HL-60 (cell line): ENCODE measurements around the gene DGKI.

Source experiments
- GABPA ChIP-seq: IDR thresholded peaks from 2 replicates; pipeline ENCODE4 v1.6.1; 2012; ENCODE audit warnings: low read depth
- POLR2AphosphoS5 ChIP-seq: IDR thresholded peaks from 2 replicates; pipeline ENCODE4 v1.6.1; 2012; ENCODE audit warnings: low read depth
- TF ChIP-seq, protein P1 (sequence below): IDR thresholded peaks from one replicate; pipeline ENCODE4 v1.5.1; 2011; ENCODE audit warnings: low read length, control low read depth, inconsistent platforms; ENCODE audit not compliant: insufficient read depth
- TF ChIP-seq, protein P2 (sequence below): IDR thresholded peaks from 2 replicates; pipeline ENCODE4 v1.6.1; 2012; ENCODE audit warnings: low read depth; ENCODE audit not compliant: insufficient replicate concordance

DNA sequence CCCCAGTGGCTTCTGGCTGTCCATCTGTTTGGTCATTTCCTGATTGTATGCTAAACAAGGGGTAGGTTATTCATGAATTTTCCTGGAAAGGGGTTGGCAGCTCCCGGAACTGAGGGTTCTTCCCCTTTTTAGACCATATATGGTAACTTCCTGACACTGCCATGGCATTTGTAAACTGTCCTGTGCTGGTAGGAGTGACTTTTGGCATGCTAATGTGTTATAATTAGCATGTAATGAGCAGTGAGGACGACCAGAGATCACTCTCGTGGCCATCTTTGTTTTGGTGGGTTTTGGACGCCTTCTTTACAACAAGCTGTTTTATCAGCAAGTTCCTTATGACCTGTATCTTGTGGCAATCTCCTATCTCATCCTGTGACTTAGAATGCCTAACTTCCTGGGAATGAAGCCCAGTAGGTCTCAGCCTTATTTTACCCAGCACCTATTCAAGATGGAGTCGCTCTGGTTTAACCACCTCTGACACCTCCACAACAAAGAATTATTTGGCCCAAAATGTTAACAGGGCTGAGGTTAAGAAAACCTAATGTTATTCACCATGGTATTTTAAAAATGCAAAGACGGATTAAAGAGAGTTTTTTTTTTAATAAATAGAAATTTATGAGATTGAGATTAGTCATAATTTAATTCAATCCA lies 500.9 kb downstream of the DGKI start:
- TF ChIP-seq GABPA (no peak), POLR2AphosphoS5 (no peak)
- TF ChIP-seq, protein P1, sequence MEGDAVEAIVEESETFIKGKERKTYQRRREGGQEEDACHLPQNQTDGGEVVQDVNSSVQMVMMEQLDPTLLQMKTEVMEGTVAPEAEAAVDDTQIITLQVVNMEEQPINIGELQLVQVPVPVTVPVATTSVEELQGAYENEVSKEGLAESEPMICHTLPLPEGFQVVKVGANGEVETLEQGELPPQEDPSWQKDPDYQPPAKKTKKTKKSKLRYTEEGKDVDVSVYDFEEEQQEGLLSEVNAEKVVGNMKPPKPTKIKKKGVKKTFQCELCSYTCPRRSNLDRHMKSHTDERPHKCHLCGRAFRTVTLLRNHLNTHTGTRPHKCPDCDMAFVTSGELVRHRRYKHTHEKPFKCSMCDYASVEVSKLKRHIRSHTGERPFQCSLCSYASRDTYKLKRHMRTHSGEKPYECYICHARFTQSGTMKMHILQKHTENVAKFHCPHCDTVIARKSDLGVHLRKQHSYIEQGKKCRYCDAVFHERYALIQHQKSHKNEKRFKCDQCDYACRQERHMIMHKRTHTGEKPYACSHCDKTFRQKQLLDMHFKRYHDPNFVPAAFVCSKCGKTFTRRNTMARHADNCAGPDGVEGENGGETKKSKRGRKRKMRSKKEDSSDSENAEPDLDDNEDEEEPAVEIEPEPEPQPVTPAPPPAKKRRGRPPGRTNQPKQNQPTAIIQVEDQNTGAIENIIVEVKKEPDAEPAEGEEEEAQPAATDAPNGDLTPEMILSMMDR, result no peak
- TF ChIP-seq, protein P2, sequence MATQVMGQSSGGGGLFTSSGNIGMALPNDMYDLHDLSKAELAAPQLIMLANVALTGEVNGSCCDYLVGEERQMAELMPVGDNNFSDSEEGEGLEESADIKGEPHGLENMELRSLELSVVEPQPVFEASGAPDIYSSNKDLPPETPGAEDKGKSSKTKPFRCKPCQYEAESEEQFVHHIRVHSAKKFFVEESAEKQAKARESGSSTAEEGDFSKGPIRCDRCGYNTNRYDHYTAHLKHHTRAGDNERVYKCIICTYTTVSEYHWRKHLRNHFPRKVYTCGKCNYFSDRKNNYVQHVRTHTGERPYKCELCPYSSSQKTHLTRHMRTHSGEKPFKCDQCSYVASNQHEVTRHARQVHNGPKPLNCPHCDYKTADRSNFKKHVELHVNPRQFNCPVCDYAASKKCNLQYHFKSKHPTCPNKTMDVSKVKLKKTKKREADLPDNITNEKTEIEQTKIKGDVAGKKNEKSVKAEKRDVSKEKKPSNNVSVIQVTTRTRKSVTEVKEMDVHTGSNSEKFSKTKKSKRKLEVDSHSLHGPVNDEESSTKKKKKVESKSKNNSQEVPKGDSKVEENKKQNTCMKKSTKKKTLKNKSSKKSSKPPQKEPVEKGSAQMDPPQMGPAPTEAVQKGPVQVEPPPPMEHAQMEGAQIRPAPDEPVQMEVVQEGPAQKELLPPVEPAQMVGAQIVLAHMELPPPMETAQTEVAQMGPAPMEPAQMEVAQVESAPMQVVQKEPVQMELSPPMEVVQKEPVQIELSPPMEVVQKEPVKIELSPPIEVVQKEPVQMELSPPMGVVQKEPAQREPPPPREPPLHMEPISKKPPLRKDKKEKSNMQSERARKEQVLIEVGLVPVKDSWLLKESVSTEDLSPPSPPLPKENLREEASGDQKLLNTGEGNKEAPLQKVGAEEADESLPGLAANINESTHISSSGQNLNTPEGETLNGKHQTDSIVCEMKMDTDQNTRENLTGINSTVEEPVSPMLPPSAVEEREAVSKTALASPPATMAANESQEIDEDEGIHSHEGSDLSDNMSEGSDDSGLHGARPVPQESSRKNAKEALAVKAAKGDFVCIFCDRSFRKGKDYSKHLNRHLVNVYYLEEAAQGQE, result no peak
